Measurements from ENCODE around the gene ECE2.

ECE2 gene

DNA sequence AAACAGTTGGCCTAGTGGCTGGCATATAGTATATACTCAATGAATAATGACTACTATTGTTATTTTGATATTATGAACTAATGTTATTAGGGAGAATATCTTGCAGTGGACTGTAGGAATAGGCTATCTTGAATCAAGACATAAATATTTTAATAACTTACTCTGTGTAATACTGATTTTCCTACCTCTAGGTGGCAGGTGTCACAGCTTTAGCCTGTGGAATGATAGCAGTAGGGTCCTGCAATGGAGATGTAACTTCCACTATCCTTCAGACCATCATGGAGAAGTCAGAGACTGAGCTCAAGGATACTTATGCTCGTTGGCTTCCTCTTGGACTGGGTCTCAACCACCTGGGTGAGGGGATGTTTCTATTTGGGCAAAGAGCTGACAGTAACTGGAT, 29.8 kb downstream of the ECE2 start:
- H3K4me3 ChIP-seq (ENCODE audit: low read length), result no peak overlapping the region
- no peak for TF ChIP-seq ZNF274 (IDR thresholded peaks at IDR 0.05; ENCODE audit: low read depth, low read length)

GRCh38 chr3:184306341-184306972, 30.6 kb downstream of the ECE2 start:
- H3K4me3 ChIP-seq (ENCODE audit: low read length), result no peak overlapping the region
- TF ChIP-seq ZNF274 (IDR thresholded peaks at IDR 0.05; ENCODE audit: low read depth, low read length), result no peak

DNA sequence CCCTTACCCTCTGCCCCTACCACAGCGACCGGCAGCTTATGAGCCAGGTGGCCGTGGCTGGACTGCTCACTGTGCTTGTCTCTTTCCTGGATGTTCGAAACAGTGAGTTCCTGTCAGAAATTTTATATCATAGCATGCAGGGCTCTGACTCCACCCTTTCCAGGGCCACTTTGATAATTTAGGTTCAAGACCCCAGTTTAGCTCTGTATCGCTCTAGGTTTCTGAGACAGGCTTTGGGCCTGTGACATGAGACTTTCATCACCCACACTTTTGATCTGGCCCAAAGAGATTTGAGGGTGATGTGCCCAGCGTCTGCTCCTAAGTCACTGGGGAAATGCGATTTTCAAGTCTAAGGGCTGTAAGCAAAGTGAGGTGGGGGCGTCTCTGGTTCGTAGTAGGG, 32.1 kb downstream of the ECE2 start:
- H3K4me3 ChIP-seq (ENCODE audit: low read length), result no peak overlapping the region
- no peak for TF ChIP-seq ZNF274 (IDR thresholded peaks at IDR 0.05; ENCODE audit: low read depth, low read length)

GRCh38 chr3:184308744-184309143, 32.9 kb downstream of the ECE2 start:
- H3K4me3 ChIP-seq (ENCODE audit: low read length), result no peak overlapping the region
- TF ChIP-seq ZNF274 (IDR thresholded peaks at IDR 0.05; ENCODE audit: low read depth, low read length), result no peak

DNA sequence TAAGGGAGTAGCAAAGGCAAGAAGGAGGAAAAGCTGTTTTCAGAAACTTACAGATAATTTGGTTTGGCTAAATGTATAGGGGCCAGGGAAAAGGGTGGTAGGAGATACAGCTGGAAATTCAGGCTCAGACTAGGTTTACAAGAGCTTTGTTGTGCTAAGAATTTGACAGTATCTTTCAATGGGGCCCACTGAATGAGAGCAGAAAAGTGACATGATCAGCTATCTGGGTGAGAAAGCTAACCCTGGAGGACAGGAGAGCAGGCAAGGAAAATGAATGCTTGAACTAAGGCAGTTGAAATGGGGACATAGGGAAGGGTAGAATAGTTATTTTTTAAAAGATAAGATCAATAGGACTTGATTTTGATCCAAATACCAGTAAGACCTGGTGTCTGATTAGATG, 35.8 kb downstream of the ECE2 start:
- H3K4me3 ChIP-seq (ENCODE audit: low read length), result no peak overlapping the region
- TF ChIP-seq ZNF274 (IDR thresholded peaks at IDR 0.05; ENCODE audit: low read depth, low read length), result no peak

DNA sequence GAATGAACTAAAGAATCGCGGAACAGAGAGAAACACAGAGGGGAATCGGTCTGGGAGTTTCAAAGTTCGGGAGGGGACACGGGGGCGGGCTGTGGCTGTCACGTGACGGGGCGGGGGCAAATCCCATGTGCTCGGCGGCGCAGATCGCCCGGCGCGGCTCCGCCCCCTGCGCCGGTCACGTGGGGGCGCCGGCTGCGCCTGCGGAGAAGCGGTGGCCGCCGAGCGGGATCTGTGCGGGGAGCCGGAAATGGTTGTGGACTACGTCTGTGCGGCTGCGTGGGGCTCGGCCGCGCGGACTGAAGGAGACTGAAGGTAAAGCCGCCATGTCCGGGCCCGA, 38.5 kb downstream of the ECE2 start, which contains the start of gene EIF4G1:
TSS of gene EIF4G1 (plus strand) at position 244 of the 337 bp plus-strand sequence. CDS start 1,191 bp downstream, outside the sequence.
- no peak for TF ChIP-seq ZNF274 (IDR thresholded peaks at IDR 0.05; ENCODE audit: low read depth, low read length)
- H3K4me3 ChIP-seq (ENCODE audit: low read length), result peak within 1 kb of the TSS; percentile 93

- peak overlapping the region; percentile 93 for H3K4me3 ChIP-seq (ENCODE audit: low read length)
- TF ChIP-seq ZNF274 (IDR thresholded peaks at IDR 0.05; ENCODE audit: low read depth, low read length), result no peak
Measured at GRCh38 chr3:184314700-184315542, 39.1 kb downstream of the ECE2 start.

DNA sequence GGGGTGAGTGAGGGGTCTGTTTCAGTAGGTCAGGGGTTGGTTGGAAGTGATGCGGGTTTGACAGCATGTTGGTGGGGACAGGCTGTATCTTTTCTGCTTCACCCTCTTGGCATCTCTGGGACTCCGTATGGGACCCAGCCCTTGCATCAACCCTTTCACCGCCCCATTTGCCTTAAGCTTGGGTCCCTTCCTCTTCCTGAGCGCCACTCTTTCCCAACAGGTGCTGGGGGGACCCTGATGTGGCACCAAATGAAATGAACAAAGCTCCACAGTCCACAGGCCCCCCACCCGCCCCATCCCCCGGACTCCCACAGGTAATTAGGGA, 39.7 kb downstream of the ECE2 start:
- no peak for TF ChIP-seq ZNF274 (IDR thresholded peaks at IDR 0.05; ENCODE audit: low read depth, low read length)
- H3K4me3 ChIP-seq (ENCODE audit: low read length), result peak overlapping the region; percentile 93

- no peak for TF ChIP-seq ZNF274 (IDR thresholded peaks at IDR 0.05; ENCODE audit: low read depth, low read length)
Measured at GRCh38 chr3:184315871-184316661, 40.2 kb downstream of the ECE2 start.

GRCh38 chr3:184316792-184317191, 41.0 kb downstream of the ECE2 start:
- TF ChIP-seq ZNF274 (IDR thresholded peaks at IDR 0.05; ENCODE audit: low read depth, low read length), result no peak
- peak overlapping the region; percentile 93; the same call in 1 of the 2 replicates for H3K4me3 ChIP-seq (ENCODE audit: low read length)

More at GRCh38 chr3:184315871-184316661, 40.2 kb downstream of the ECE2 start:
- H3K4me3 ChIP-seq (ENCODE audit: low read length), result peak overlapping the region; percentile 93

DNA sequence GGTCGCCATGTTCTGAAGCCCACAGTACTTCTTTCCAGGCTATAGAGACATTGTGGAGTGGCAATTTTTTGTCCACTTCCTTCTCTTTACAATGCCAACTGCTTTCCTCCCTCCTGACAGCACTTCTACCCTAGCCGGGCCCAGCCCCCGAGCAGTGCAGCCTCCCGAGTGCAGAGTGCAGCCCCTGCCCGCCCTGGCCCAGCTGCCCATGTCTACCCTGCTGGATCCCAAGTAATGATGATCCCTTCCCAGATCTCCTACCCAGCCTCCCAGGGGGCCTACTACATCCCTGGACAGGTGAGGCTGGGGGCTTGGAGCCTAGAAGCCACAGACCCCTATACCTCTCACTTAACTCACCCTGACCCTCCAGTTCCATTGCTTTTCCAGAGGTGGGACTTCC, 41.4 kb downstream of the ECE2 start:
- TF ChIP-seq ZNF274 (IDR thresholded peaks at IDR 0.05; ENCODE audit: low read depth, low read length), result no peak
- no peak overlapping the region for H3K4me3 ChIP-seq (ENCODE audit: low read length)

- TF ChIP-seq ZNF274 (IDR thresholded peaks at IDR 0.05; ENCODE audit: low read depth, low read length), result no peak
- H3K4me3 ChIP-seq (ENCODE audit: low read length), result no peak overlapping the region
Measured at GRCh38 chr3:184320104-184320445, 44.3 kb downstream of the ECE2 start.

- H3K4me3 ChIP-seq (ENCODE audit: low read length), result no peak overlapping the region
- TF ChIP-seq ZNF274 (IDR thresholded peaks at IDR 0.05; ENCODE audit: low read depth, low read length), result no peak
Measured at GRCh38 chr3:184321666-184322065, 45.8 kb downstream of the ECE2 start.

GRCh38 chr3:184322731-184323487, 47.1 kb downstream of the ECE2 start:
- H3K4me3 ChIP-seq (ENCODE audit: low read length), result no peak overlapping the region
- no peak for TF ChIP-seq ZNF274 (IDR thresholded peaks at IDR 0.05; ENCODE audit: low read depth, low read length)

Data from GM08714 (cell line).